CD14-positive monocyte (primary cell): ENCODE results near the gene RIC8A. TPM values are rescaled to one million over a fixed set of nuclear protein-coding genes. Genes with fewer than 3 reads are reported as not detected.
A peak's percentile ranks its signal among the peaks of the same experiment; 100 is the strongest.

ENCODE experiments used
- DNase-seq, 3 donors: peaks; one replicate each; pipeline ENCODE4 v3.0.0-alpha.2; 2011 to 2022
- H2AFZ ChIP-seq: 2 replicates; pipeline ENCODE4 v1.6.0; 2012; ENCODE audit warnings: mild to moderate bottlenecking, low read depth, low read length, inconsistent platforms; ENCODE audit not compliant: insufficient read depth, poor library complexity, severe bottlenecking
- H3K27ac ChIP-seq, 2 donors: 1 replicate in 1 of 2; 2 replicates in 1 of 2; pipeline ENCODE4 v1.5.1; 2012 to 2013; ENCODE audit warnings: low read length in 2 of 2, control low read depth in 1 of 2, inconsistent platforms in 1 of 2, low read depth in 1 of 2, mild to moderate bottlenecking in 1 of 2
- H3K27me3 ChIP-seq, 2 donors: one replicate each; pipeline versions ENCODE4 v1.6.0 to v1.6.1; 2011 to 2013; ENCODE audit warnings: low read length in 2 of 2; ENCODE audit not compliant: control insufficient read depth in 2 of 2, insufficient read depth in 2 of 2
- H3K36me3 ChIP-seq, 2 donors: replicated peaks in 1 of 2; 1 replicate in 1 of 2; 2 replicates in 1 of 2; pipeline versions ENCODE4 v1.5.1 to v1.6.1; 2012 to 2013; ENCODE audit warnings: low read length in 2 of 2, control low read depth in 1 of 2, inconsistent platforms in 1 of 2, mild to moderate bottlenecking in 1 of 2; ENCODE audit not compliant: insufficient read depth in 2 of 2, control insufficient read depth in 1 of 2
- H3K4me1 ChIP-seq, 2 donors: 1 replicate in 1 of 2; 2 replicates in 1 of 2; pipeline versions ENCODE4 v1.5.1 to v1.6.1; 2012 to 2013; ENCODE audit warnings: low read length in 2 of 2, control low read depth in 1 of 2, inconsistent platforms in 1 of 2, mild to moderate bottlenecking in 1 of 2, moderate library complexity in 1 of 2; ENCODE audit not compliant: insufficient read depth in 2 of 2, control insufficient read depth in 1 of 2
- H3K4me2 ChIP-seq: replicated peaks from 2 replicates; pipeline ENCODE3; 2012; ENCODE audit warnings: low read length, moderate library complexity, mild to moderate bottlenecking; ENCODE audit not compliant: poor library complexity, severe bottlenecking; ENCODE audit errors: extremely low read depth
- H3K4me3 ChIP-seq, 3 experiments: fragments of 200-600 bp in 1 of 3; sonication (generic) in 1 of 3; replicated peaks in 1 of 3; 1 replicate in 2 of 3; 2 replicates in 1 of 3; pipeline ENCODE4 v1.5.1; 2011 to 2013; ENCODE audit warnings: low read length in 3 of 3, mild to moderate bottlenecking in 3 of 3, control low read depth in 2 of 3, low read depth in 2 of 3, inconsistent platforms in 1 of 3, moderate library complexity in 1 of 3
- H3K79me2 ChIP-seq: 2 replicates; pipeline ENCODE4 v1.6.0; 2012; ENCODE audit warnings: mild to moderate bottlenecking, control low read depth, inconsistent platforms, low read length, moderate library complexity; ENCODE audit not compliant: insufficient read depth
- H3K9ac ChIP-seq: 2 replicates; pipeline ENCODE4 v1.6.0; 2017; ENCODE audit warnings: low read length, mild to moderate bottlenecking; ENCODE audit not compliant: insufficient read depth, poor library complexity, severe bottlenecking
- H3K9me3 ChIP-seq, 2 donors: replicated peaks in 1 of 2; 1 replicate in 1 of 2; 2 replicates in 1 of 2; pipeline versions ENCODE4 v1.5.1 to v1.6.1; 2012 to 2013; ENCODE audit warnings: low read length in 2 of 2, control low read depth in 1 of 2; ENCODE audit not compliant: control insufficient read depth in 1 of 2, insufficient read depth in 1 of 2
- H4K20me1 ChIP-seq: 2 replicates; pipeline ENCODE4 v1.6.0; 2012; ENCODE audit warnings: mild to moderate bottlenecking, low read length, control low read depth, moderate library complexity; ENCODE audit not compliant: insufficient read depth
- H3K27ac Mint-ChIP-seq, 7 donors: one replicate each; pipeline ENCODE4 v1.8.0; 2020; ENCODE audit warnings: mild to moderate bottlenecking in 7 of 7, mixed read lengths in 7 of 7, moderate library complexity in 6 of 7, inconsistent platforms in 2 of 7
- H3K27me3 Mint-ChIP-seq, 3 donors: one replicate each; pipeline ENCODE4 v1.8.0; 2021 to 2022; ENCODE audit warnings: low read depth in 3 of 3, mild to moderate bottlenecking in 3 of 3, mixed read lengths in 3 of 3, moderate library complexity in 3 of 3, inconsistent platforms in 1 of 3
- H3K36me3 Mint-ChIP-seq, 2 donors: one replicate each; pipeline ENCODE4 v1.8.0; 2020; ENCODE audit warnings: mixed read lengths in 2 of 2, inconsistent platforms in 1 of 2, mild to moderate bottlenecking in 1 of 2
- H3K4me1 Mint-ChIP-seq: one replicate; pipeline ENCODE4 v1.8.0; 2020; ENCODE audit warnings: mild to moderate bottlenecking, mixed read lengths
- H3K4me3 Mint-ChIP-seq, 2 donors: one replicate each; pipeline ENCODE4 v1.8.0; 2020; ENCODE audit warnings: mild to moderate bottlenecking in 2 of 2, mixed read lengths in 2 of 2, moderate library complexity in 1 of 2
- H3K9me3 Mint-ChIP-seq, 7 donors: one replicate each; pipeline ENCODE4 v1.8.0; 2020 to 2022; ENCODE audit warnings: mixed read lengths in 7 of 7, mild to moderate bottlenecking in 6 of 7, moderate library complexity in 6 of 7, inconsistent platforms in 2 of 7
- CTCF ChIP-seq: fragments of 200-600 bp; IDR thresholded peaks from one replicate; pipeline ENCODE4 v1.8.0; 2022; ENCODE audit warnings: antibody characterized with exemption, mild to moderate bottlenecking
- WGBS: methylation state at CpG from one replicate; pipeline ENCODE4 v1.1.5; 2013; ENCODE audit warnings: missing lambda C conversion rate; ENCODE audit not compliant: insufficient coverage; 5-methylcytosine and 5-hydroxymethylcytosine counted together
- intact Hi-C, 2 donors: fragments of 100-400 bp; cut with micrococcal nuclease; formaldehyde crosslinking; loops; one replicate each; pipeline versions ENCODE4 v1.15.0 to v1.15.1; 2023
- polyA plus RNA-seq, 3 donors: library from polyadenylated mRNA; depleted of rRNA in 1 of 3; unstranded in 2 of 3; stranded (reverse) in 1 of 3; fragments of 300-500 nt in 2 of 3; fragments of >200 nt in 1 of 3; fragmentation: Illumina TruSeq in 2 of 3; gene quantifications; 1 replicate in 2 of 3; 2 replicates in 1 of 3; pipeline ENCODE4 v1.2.3, GENCODE V29; 2012 to 2021

RIC8A gene
- polyA plus RNA-seq, 3 donors = 51.1 to 79.1 (median 56.5) TPM

- no peaks in the 10 kb centered on the region for H3K9me3 ChIP-seq
- no peak for DNase-seq
- no peak overlapping the region for H3K27ac ChIP-seq
- no peaks in the 10 kb centered on the region for H3K27me3 ChIP-seq
- H3K4me1 ChIP-seq = no peaks in the 10 kb centered on the region
- H3K9me3 Mint-ChIP-seq = no peaks in the 10 kb centered on the region
- no peak for TF ChIP-seq CTCF
- no peak overlapping the region for H3K4me3 ChIP-seq
- H3K4me2 ChIP-seq = no peak overlapping the region
- peaks cover 30% of the 10 kb centered on the region for H4K20me1 ChIP-seq
- H3K9ac ChIP-seq = no peak overlapping the region
- 89% methylated on average over 9 of the region's 11 CpGs for WGBS
- no peaks in the 10 kb centered on the region for H3K79me2 ChIP-seq
- H3K36me3 ChIP-seq = peaks cover 46 to 51% of the 10 kb centered on the region in 2 donors
- H2AFZ ChIP-seq = no peak overlapping the region
- peaks cover 2% of the 10 kb centered on the region for H3K4me1 Mint-ChIP-seq
- H3K27me3 Mint-ChIP-seq = peaks cover 0 to 2% (median 2%) of the 10 kb centered on the region in 3 donors
- no peak overlapping the region for H3K4me3 Mint-ChIP-seq
- peak overlapping the region in 3 of 7 donors; percentile 33 to 69 (median 41) for H3K27ac Mint-ChIP-seq
- intact Hi-C loops = no loop called here
- H3K36me3 Mint-ChIP-seq = peaks cover 46 to 54% of the 10 kb centered on the region in 2 donors
Measured at GRCh38 chr11:216081-216974, 8.8 kb downstream of the RIC8A start.

DNA sequence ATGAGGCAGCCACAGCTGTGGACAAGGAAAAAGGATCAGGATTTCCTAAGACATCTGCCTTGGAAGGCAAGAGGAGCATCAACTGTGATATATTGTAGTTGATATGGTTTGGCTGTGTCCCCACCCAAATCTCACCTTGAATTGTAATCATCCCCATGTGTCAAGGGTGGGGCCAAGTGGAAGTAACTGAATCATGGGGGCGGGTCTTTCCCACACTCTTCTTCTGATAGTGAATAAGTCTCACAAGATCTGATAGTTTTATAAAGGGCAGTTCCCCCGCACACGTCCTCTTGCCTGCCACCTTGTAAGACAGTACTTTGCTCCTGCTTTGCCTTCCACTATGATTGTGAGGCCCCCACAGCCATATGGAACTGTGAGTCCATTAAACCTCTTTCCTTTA is 10.2 kb downstream of the RIC8A start:
- Histone ChIP-seq H3K4me1 (no peaks in the 10 kb centered on the region), H3K4me3 (no peak overlapping the region), H3K9ac (no peak overlapping the region), H3K27ac (no peak overlapping the region), H2AFZ (no peak overlapping the region), H3K4me2 (no peak overlapping the region), H3K36me3 (peaks cover 33 to 37% of the 10 kb centered on the region in 2 donors), H3K79me2 (no peaks in the 10 kb centered on the region), H3K27me3 (no peaks in the 10 kb centered on the region), H3K9me3 (no peaks in the 10 kb centered on the region), H4K20me1 (peaks cover 19% of the 10 kb centered on the region)
- H3K9me3 Mint-ChIP-seq = no peaks in the 10 kb centered on the region
- H3K4me1 Mint-ChIP-seq = peaks cover 1% of the 10 kb centered on the region
- H3K36me3 Mint-ChIP-seq = peaks cover 42 to 48% of the 10 kb centered on the region in 2 donors
- no peak overlapping the region for H3K27ac Mint-ChIP-seq
- TF ChIP-seq CTCF = no peak
- H3K27me3 Mint-ChIP-seq = peaks cover 0 to 2% (median 0%) of the 10 kb centered on the region in 3 donors
- no peak overlapping the region for H3K4me3 Mint-ChIP-seq
- intact Hi-C loops = no loop called here
- DNase-seq = no peak
- 100% methylated on average over 1 of the region's 3 CpGs for WGBS
